Measurements from ENCODE around the gene CD27.
"Not testable (repeated sequence)": the region's sequence is repeated elsewhere in the genome, so short reads cannot be mapped to it uniquely, and the experiment has no call there.

CD27 gene

GRCh38 chr12:6425590-6426531 lies 18.9 kb upstream of the CD27 start:
- peak; percentile 57 to 69 for DNase-seq (ENCODE audit: low spot score in 2 of 2)
- Mint-ChIP-seq H3K27me3 (no peaks in the 10 kb centered on the region), H3K4me3 (peak overlapping the region; percentile 89)

GRCh38 chr12:6426882-6427671 lies 17.7 kb upstream of the CD27 start:
- Mint-ChIP-seq H3K4me1 (peaks cover 43% of the 10 kb centered on the region), H3K36me3 (no peaks in the 10 kb centered on the region), H3K27me3 (no peaks in the 10 kb centered on the region), H3K9me3 (no peaks in the 10 kb centered on the region), H3K27ac (peak overlapping the region; percentile 93), H3K4me3 (peak overlapping the region; percentile 89)
- DNase-seq (ENCODE audit: low spot score in 2 of 2) (peak; percentile 68 to 80), ATAC-seq (ENCODE audit: low read depth) (peak; percentile 76)

More at GRCh38 chr12:6425590-6426531, 18.9 kb upstream of the CD27 start:
- no peaks in the 10 kb centered on the region for H3K9me3 Mint-ChIP-seq
- no peaks in the 10 kb centered on the region for H3K36me3 Mint-ChIP-seq
- H3K4me1 Mint-ChIP-seq = peaks cover 38% of the 10 kb centered on the region
- ATAC-seq (ENCODE audit: low read depth) = peak; percentile 62
- H3K27ac Mint-ChIP-seq = peak overlapping the region; percentile 93

DNA sequence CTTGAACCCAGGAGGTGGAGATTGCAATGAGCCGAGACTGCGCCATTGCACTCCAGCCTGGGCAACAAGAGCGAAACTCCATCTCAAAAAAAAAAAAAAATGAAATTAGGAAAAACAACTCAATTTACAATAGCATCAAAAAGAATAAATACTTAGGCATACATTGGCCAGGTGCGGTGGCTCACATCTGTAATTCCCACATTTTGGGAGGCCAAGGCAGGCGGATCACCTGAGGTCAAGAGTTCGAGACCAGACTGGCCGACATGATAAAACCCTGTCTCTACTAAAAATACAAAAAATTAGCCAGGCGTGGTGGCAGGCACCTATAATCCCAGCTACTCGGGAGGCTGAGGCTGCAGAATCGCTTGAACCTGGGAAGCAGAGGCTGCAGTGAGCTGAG lies 17.0 kb upstream of the CD27 start:
- peaks cover 46% of the 10 kb centered on the region for H3K4me1 Mint-ChIP-seq
- peak overlapping the region; percentile 93 for H3K27ac Mint-ChIP-seq
- H3K4me3 Mint-ChIP-seq = peak overlapping the region; percentile 89
- H3K9me3 Mint-ChIP-seq; DNase-seq (ENCODE audit: low spot score in 2 of 2); H3K27me3 Mint-ChIP-seq; ATAC-seq (ENCODE audit: low read depth); H3K36me3 Mint-ChIP-seq: not testable (repeated sequence)

GRCh38 chr12:6428326-6428725 lies 16.4 kb upstream of the CD27 start:
- Mint-ChIP-seq H3K36me3 (no peaks in the 10 kb centered on the region), H3K4me3 (peak overlapping the region; percentile 89)

DNA sequence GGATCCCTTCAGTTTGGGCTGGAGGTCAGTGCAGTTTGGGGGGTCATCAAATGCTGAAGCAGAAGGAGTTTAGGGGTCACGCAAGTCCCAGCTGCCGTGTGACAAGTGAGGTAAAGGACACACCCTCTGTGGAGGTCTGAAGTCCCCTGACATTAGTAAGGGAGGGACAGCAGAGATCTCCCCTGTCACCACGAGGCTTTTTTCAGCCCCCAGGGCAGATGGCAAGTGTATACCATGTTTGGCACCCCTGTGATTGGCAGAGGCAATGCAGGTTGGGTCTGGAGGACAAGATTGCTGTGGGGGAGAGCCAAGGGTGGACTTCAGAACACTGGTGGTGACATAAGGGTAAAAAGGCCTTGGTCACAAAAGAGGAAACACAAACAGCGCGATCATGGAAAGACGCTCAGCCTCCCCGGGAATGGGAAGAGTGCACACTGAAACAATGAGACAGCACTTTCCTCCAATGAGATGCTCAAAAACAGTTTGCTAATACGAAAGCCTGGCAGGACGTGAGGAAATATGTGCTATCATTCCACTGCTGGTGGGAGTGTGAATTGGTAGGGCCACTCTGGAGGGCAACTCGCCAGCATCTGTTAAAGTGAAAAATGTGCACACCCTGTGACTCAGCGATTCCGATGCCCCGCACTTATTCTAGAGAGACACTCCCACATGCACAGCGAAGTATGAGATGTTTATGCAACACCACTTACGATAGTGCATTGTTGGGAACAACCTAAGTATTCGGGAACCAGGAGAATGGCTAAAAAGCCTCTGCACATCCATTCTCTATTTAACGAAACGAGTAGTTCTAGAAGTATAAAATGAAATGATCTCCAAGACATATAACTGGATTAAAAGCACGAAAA lies 14.4 kb upstream of the CD27 start:
- H3K27ac Mint-ChIP-seq = peak overlapping the region; percentile 86
- no peak for DNase-seq (ENCODE audit: low spot score in 2 of 2)
- peak overlapping the region; percentile 77 for H3K4me3 Mint-ChIP-seq
- no peaks in the 10 kb centered on the region for H3K27me3 Mint-ChIP-seq
- no peaks in the 10 kb centered on the region for H3K9me3 Mint-ChIP-seq
- peaks cover 50% of the 10 kb centered on the region for H3K4me1 Mint-ChIP-seq
- H3K36me3 Mint-ChIP-seq = no peaks in the 10 kb centered on the region
- ATAC-seq (ENCODE audit: low read depth) = no peak

More at GRCh38 chr12:6428326-6428725, 16.4 kb upstream of the CD27 start:
- Mint-ChIP-seq H3K27ac (peak overlapping the region; percentile 93), H3K4me1 (peaks cover 49% of the 10 kb centered on the region), H3K27me3 (no peaks in the 10 kb centered on the region), H3K9me3 (no peaks in the 10 kb centered on the region)
- ATAC-seq (ENCODE audit: low read depth) (no peak), DNase-seq (ENCODE audit: low spot score in 2 of 2) (no peak)

DNA sequence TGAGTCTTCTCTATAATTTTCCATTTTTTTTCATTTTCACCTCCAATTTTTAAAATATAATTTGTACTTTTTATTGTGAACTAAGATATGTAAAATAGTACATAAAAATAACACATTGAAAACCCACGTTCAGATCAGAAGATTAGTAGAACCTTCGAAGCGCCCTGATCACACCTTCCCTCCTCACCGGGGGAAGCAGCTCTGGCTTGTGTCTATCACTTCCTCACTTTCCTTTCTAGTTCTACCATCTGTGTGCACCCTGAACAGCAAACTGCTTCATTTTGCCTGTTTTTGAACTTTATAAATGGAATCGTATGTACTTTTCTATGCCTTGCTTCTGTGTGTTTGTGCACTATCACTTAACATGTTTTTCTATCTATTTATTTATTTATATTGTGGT lies 11.8 kb upstream of the CD27 start:
- Mint-ChIP-seq H3K4me1 (peaks cover 32% of the 10 kb centered on the region), H3K27me3 (no peaks in the 10 kb centered on the region), H3K9me3 (no peaks in the 10 kb centered on the region), H3K36me3 (no peaks in the 10 kb centered on the region), H3K4me3 (peak overlapping the region; percentile 41), H3K27ac (peak overlapping the region; percentile 82)
- DNase-seq (ENCODE audit: low spot score in 2 of 2) (no peak), ATAC-seq (ENCODE audit: low read depth) (peak; percentile 88)

GRCh38 chr12:6434205-6435140 lies 10.3 kb upstream of the CD27 start:
- ATAC-seq (ENCODE audit: low read depth) (peak; percentile 36), DNase-seq (ENCODE audit: low spot score in 2 of 2) (no peak)
- no peak overlapping the region for H3K4me3 Mint-ChIP-seq
- peak overlapping the region; percentile 82 for H3K27ac Mint-ChIP-seq
- H3K36me3 Mint-ChIP-seq = no peaks in the 10 kb centered on the region
- peaks cover 32% of the 10 kb centered on the region for H3K4me1 Mint-ChIP-seq
- no peaks in the 10 kb centered on the region for H3K27me3 Mint-ChIP-seq
- no peaks in the 10 kb centered on the region for H3K9me3 Mint-ChIP-seq

- Mint-ChIP-seq H3K36me3 (no peaks in the 10 kb centered on the region), H3K27ac (no peak overlapping the region), H3K9me3 (no peaks in the 10 kb centered on the region), H3K4me1 (peaks cover 20% of the 10 kb centered on the region), H3K4me3 (no peak overlapping the region), H3K27me3 (no peaks in the 10 kb centered on the region)
- ATAC-seq (ENCODE audit: low read depth) (no peak), DNase-seq (ENCODE audit: low spot score in 2 of 2) (no peak)
Measured at GRCh38 chr12:6435961-6436715, 8.6 kb upstream of the CD27 start.

GRCh38 chr12:6437586-6437985 lies 7.2 kb upstream of the CD27 start:
- no peaks in the 10 kb centered on the region for H3K36me3 Mint-ChIP-seq
- DNase-seq (ENCODE audit: low spot score in 2 of 2) (no peak), ATAC-seq (ENCODE audit: low read depth) (no peak)
- peaks cover 28% of the 10 kb centered on the region for H3K4me1 Mint-ChIP-seq
- no peaks in the 10 kb centered on the region for H3K27me3 Mint-ChIP-seq
- peak overlapping the region; percentile 72 for H3K27ac Mint-ChIP-seq
- H3K4me3 Mint-ChIP-seq = no peak overlapping the region
- no peaks in the 10 kb centered on the region for H3K9me3 Mint-ChIP-seq

DNA sequence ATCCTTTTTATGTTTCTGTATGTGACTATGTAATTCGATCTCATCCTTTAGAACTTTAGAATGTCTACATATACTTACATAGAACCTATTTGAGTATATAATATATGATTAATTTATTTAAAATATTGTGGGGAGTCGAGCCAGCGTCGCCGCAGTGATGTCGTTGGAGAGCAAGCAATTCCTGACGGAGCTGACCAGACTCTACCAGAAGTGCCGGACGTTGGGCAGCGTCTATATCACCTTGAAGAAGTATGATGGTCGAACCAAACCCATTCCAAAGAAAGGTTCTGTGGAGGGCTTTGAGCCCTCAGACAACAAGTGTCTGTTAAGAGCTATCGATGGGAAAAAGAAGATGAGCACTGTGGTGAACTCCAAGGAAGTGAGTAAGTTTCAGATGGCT lies 6.4 kb upstream of the CD27 start:
- H3K9me3 Mint-ChIP-seq = no peaks in the 10 kb centered on the region
- no peak overlapping the region for H3K4me3 Mint-ChIP-seq
- H3K4me1 Mint-ChIP-seq = peaks cover 28% of the 10 kb centered on the region
- DNase-seq (ENCODE audit: low spot score in 2 of 2) = no peak
- H3K27ac Mint-ChIP-seq = no peak overlapping the region
- H3K27me3 Mint-ChIP-seq = no peaks in the 10 kb centered on the region
- ATAC-seq (ENCODE audit: low read depth) = no peak
- H3K36me3 Mint-ChIP-seq = no peaks in the 10 kb centered on the region

GRCh38 chr12:6440391-6440790 lies 4.4 kb upstream of the CD27 start:
- H3K27me3 Mint-ChIP-seq = no peaks in the 10 kb centered on the region
- peak overlapping the region; percentile 93 for H3K27ac Mint-ChIP-seq
- DNase-seq (ENCODE audit: low spot score in 2 of 2) = no peak
- H3K36me3 Mint-ChIP-seq = peaks cover 7% of the 10 kb centered on the region
- H3K4me3 Mint-ChIP-seq = no peak overlapping the region
- no peak for ATAC-seq (ENCODE audit: low read depth)
- no peaks in the 10 kb centered on the region for H3K9me3 Mint-ChIP-seq
- peaks cover 32% of the 10 kb centered on the region for H3K4me1 Mint-ChIP-seq

DNA sequence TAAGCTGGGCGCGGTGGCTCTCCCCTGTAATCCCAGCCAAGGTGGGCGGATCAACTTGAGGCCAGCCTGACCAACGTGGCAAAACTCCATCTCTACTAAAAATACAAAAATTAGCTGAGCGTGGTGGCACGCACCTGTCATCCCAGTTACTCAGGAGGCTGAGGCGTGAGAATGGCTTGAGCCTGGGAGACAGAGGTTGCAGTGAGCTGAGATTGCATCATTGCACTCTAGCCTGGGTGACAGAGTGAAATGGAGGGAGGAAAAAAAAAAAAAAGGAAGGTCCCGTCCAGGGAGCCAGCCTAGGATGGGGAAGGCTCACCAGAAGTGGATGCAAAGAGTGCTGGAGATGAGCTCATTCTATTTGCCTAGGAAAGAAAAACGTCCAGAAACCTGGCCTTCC lies 1.9 kb upstream of the CD27 start:
- ATAC-seq (ENCODE audit: low read depth) = no peak
- no peaks in the 10 kb centered on the region for H3K27me3 Mint-ChIP-seq
- peaks cover 14% of the 10 kb centered on the region for H3K36me3 Mint-ChIP-seq
- peak overlapping the region; percentile 97 for H3K4me3 Mint-ChIP-seq
- peaks cover 51% of the 10 kb centered on the region for H3K4me1 Mint-ChIP-seq
- H3K9me3 Mint-ChIP-seq = no peaks in the 10 kb centered on the region
- peak overlapping the region; percentile 93 for H3K27ac Mint-ChIP-seq
- no peak for DNase-seq (ENCODE audit: low spot score in 2 of 2)
